ENCODE results near the gene ARHGAP28.
"Not testable (repeated sequence)": the region's sequence is repeated elsewhere in the genome, so short reads cannot be mapped to it uniquely, and the experiment has no call there.

The ARHGAP28 gene

DNA sequence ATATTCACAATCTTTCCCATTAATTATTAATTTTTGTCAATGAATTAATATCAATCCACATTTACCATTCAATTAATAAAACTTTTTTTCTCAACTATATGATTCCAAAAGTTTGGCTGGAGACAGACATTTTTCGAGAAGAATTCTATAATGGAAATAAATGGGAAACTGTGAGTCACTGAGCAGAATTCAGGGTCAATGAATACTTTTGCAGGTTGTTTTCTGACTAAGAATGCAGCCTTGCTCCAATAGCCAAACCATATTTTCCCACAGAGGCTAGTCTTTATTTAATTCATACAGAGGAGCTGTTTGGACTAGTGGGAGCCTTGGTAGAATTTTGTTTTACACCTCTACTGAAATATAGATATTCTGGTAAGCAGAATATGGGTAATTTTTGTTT, 82.3 kb downstream of the ARHGAP28 start:
- H3K4me3 ChIP-seq (ENCODE audit: control insufficient read depth, low read depth, low read length): no peak overlapping the region
- TF ChIP-seq, protein P1, sequence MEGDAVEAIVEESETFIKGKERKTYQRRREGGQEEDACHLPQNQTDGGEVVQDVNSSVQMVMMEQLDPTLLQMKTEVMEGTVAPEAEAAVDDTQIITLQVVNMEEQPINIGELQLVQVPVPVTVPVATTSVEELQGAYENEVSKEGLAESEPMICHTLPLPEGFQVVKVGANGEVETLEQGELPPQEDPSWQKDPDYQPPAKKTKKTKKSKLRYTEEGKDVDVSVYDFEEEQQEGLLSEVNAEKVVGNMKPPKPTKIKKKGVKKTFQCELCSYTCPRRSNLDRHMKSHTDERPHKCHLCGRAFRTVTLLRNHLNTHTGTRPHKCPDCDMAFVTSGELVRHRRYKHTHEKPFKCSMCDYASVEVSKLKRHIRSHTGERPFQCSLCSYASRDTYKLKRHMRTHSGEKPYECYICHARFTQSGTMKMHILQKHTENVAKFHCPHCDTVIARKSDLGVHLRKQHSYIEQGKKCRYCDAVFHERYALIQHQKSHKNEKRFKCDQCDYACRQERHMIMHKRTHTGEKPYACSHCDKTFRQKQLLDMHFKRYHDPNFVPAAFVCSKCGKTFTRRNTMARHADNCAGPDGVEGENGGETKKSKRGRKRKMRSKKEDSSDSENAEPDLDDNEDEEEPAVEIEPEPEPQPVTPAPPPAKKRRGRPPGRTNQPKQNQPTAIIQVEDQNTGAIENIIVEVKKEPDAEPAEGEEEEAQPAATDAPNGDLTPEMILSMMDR (IDR thresholded peaks at IDR 0.05; ENCODE audit: control insufficient read depth, insufficient read depth, low read depth, low read length, missing control alignments): no peak
- DNase-seq (ENCODE audit: low read depth): no peak

DNA sequence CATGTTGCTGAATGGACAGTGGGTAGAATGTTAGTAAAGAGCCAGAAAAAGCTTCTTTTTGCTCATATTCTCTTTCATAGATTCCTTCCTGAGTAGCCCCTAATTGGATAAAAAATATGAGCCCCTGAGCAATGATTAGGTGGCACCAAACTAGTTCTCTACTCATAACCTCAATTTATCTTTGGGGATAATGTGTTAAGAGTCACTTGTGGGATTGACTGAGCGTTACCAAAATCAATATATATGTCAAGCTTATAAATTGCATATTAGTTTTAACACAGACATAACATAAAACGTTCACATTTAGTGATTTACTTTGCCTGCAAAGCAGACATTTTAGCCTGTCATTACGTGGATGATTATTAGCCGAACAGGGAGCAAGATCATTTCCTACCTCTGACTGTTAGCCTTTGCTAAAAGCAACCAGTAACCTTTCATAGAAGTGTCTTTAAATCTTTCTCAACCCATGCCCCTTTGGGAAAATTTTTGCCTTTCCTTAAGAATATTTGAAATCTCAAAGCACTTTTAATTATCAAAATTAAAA, 85.4 kb downstream of the ARHGAP28 start:
- no peak for DNase-seq (ENCODE audit: low read depth)
- TF ChIP-seq, protein P1 (IDR thresholded peaks at IDR 0.05; ENCODE audit: control insufficient read depth, insufficient read depth, low read depth, low read length, missing control alignments): no peak
- no peak overlapping the region for H3K4me3 ChIP-seq (ENCODE audit: control insufficient read depth, low read depth, low read length)

DNA sequence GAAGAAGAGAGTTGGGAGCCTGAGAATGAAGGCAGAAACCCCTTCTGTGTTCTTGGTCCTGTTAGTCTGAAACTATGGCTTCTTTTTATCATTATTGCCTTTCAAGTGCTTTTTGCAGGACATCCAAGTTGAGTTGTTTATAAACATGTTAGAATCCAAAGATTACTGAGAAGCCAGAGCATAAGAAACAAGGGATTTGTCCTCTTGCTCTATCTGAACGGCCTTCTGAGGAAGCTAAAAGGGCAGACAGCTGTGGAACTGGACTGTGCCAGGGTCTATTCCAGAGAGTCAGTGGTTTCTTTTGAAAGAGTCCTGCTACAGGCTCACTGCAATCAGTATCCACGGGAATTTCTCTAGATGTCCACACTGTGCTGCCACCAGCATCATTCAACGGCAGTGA, 86.6 kb downstream of the ARHGAP28 start:
- no peak overlapping the region for H3K4me3 ChIP-seq (ENCODE audit: control insufficient read depth, low read depth, low read length)
- DNase-seq (ENCODE audit: low read depth): no peak
- TF ChIP-seq, protein P1 (IDR thresholded peaks at IDR 0.05; ENCODE audit: control insufficient read depth, insufficient read depth, low read depth, low read length, missing control alignments): no peak

DNA sequence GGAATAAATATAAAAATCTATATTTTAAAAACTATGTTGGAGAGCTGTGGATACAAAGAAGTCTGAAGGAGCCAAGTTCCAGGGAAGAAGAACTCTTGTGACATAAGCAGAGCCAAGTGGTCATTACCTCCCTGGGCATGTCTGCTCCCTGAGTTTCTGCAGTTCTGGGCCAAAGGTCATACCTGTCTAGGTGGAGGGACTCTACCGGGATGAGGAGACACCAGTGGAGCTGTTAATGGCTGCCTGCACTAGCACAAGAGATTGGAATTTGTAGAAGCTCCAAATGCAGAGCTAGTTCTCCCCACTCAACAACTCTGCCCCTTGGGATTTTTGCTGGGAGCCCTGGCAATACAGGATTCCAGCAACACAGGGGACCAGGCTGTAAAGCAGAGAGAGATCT, 89.8 kb downstream of the ARHGAP28 start:
- TF ChIP-seq, protein P1 (IDR thresholded peaks at IDR 0.05; ENCODE audit: control insufficient read depth, insufficient read depth, low read depth, low read length, missing control alignments): no peak
- DNase-seq (ENCODE audit: low read depth): no peak
- H3K4me3 ChIP-seq (ENCODE audit: control insufficient read depth, low read depth, low read length): no peak overlapping the region

DNA sequence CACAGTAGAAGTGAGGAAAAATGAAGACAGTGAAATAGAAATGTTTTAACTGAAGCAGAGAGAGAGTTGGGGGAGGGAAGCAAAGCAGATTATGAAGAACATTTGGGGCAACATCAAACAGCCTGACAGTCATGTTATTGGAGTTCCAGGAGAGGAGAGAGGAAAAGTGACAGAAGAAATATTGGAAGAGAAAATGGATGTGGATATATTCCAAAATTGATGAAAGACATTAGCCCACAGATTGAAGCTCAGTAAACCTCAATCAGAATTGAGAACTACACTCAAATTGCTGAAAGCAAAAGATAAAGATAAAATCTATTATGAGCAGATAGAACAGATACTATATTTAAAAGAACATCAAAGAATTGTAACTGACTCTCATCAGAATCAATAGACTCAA, 90.8 kb downstream of the ARHGAP28 start:
- no peak overlapping the region for H3K4me3 ChIP-seq (ENCODE audit: control insufficient read depth, low read depth, low read length)
- no peak for DNase-seq (ENCODE audit: low read depth)
- TF ChIP-seq, protein P1 (IDR thresholded peaks at IDR 0.05; ENCODE audit: control insufficient read depth, insufficient read depth, low read depth, low read length, missing control alignments): no peak

DNA sequence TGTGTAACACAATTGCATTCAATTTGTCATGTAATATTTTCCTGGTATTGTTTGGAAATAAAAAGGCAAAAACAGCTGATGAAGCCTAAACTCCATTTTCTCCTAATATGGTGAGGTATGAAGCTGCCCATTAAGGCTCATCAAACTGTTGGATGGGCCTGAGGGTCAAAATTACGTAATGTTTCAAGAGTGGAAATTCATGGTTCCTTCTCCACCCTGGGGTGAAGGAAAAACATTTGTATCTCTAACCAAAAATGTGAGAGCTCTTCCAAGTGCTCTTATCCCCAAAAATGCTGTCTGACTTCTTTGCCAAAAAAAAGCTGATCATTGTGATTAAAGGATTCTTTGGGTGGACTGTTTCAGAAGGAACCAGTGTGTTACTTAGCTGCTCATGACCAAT, 91.8 kb downstream of the ARHGAP28 start:
- no peak for DNase-seq (ENCODE audit: low read depth)
- TF ChIP-seq, protein P1 (IDR thresholded peaks at IDR 0.05; ENCODE audit: control insufficient read depth, insufficient read depth, low read depth, low read length, missing control alignments): no peak
- H3K4me3 ChIP-seq (ENCODE audit: control insufficient read depth, low read depth, low read length): no peak overlapping the region

DNA sequence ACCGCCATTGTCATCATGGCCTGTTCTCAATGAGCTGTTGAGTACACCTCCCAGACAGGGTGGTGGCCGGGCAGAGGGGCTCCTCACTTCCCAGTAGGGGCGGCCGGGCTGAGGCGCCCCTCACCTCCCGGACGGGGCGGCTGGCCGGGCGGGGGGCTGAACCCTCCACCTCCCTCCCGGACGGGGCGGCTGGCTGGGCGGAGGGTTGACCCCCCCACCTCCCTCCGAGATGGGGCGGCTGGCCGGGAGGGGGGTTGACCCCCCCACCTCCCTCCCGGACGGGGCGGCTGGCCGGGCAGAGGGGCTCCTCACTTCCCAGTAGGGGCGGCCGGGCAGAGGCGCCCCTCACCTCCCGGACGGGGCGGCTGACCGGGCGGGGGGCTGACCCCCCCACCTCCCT, 97.6 kb downstream of the ARHGAP28 start:
- DNase-seq (ENCODE audit: low read depth); H3K4me3 ChIP-seq (ENCODE audit: control insufficient read depth, low read depth, low read length): not testable (repeated sequence)

DNA sequence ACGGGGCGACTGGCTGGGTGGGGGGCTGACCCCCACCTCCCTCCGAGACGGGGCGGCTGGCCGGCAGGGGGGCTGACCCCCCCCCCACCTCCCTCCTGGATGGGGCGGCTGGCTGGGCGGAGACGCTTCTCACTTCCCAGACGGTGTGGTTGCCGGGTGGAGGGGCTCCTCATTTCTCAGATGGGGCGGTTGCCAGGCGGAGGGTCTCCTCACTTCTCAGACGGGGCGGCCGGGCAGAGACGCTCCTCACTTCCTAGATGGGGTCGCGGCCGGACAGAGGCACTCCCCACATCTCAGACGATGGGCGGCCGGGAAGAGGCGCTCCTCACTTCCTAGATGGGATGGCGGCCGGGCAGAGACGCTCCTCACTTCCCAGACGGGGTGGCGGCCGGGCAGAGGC, 98.0 kb downstream of the ARHGAP28 start:
- DNase-seq (ENCODE audit: low read depth); H3K4me3 ChIP-seq (ENCODE audit: control insufficient read depth, low read depth, low read length): not testable (repeated sequence)
